Gastroesophageal sphincter (tissue), 4 donors: ENCODE data around the gene CHAMP1. TPM values are rescaled to one million over a fixed set of nuclear protein-coding genes. Genes with fewer than 3 reads are reported as not detected.

Source experiments
- ATAC-seq: fragments of 150-250 bp; one replicate; pipeline ENCODE4 v1.9.1; 2016; ENCODE audit warnings: mild to moderate bottlenecking, moderate library complexity
- H3K27ac ChIP-seq, 4 donors: fragments of 200-600 bp; sonication (generic) in 3 of 4; 1 replicate in 3 of 4; 2 replicates in 1 of 4; pipeline ENCODE4 v1.5.1; 2016 to 2019
- H3K27me3 ChIP-seq: fragments of 200-600 bp; sonication (generic); one replicate; pipeline ENCODE4 v1.5.1; 2019
- H3K36me3 ChIP-seq, 2 donors: fragments of 200-600 bp; sonication (generic); one replicate each; pipeline ENCODE4 v1.5.1; 2019; ENCODE audit warnings: control low read depth in 1 of 2
- H3K4me1 ChIP-seq, 3 donors: fragments of 200-600 bp; sonication (generic); 1 replicate in 2 of 3; 2 replicates in 1 of 3; pipeline ENCODE4 v1.5.1; 2016 to 2019; ENCODE audit warnings: control low read depth in 2 of 3
- H3K4me3 ChIP-seq, 2 donors: fragments of 200-600 bp; sonication (generic); one replicate each; pipeline ENCODE4 v1.5.1; 2019; ENCODE audit warnings: mild to moderate bottlenecking in 1 of 2, moderate library complexity in 1 of 2
- H3K9me3 ChIP-seq, 3 donors: fragments of 200-600 bp; sonication (generic); one replicate each; pipeline ENCODE4 v1.5.1; 2017 to 2019; ENCODE audit warnings: control low read depth in 2 of 3
- CTCF ChIP-seq, 4 experiments: fragments of 200-600 bp in 2 of 4; fragments of 450-650 bp in 2 of 4; sonication (generic) in 1 of 4; IDR thresholded peaks; one replicate each; pipeline ENCODE4 v1.5.1; 2017 to 2019; ENCODE audit warnings: antibody characterized with exemption in 4 of 4, mild to moderate bottlenecking in 2 of 4, moderate library complexity in 2 of 4
- EP300 ChIP-seq: sonication (generic); formaldehyde crosslinking; IDR thresholded peaks from one replicate; pipeline ENCODE4 v1.6.1; 2017; ENCODE audit warnings: antibody characterized with exemption, mild to moderate bottlenecking
- POLR2A ChIP-seq, 2 donors: fragments of 450-650 bp; IDR thresholded peaks; one replicate each; pipeline ENCODE4 v1.6.1; 2017; ENCODE audit warnings: antibody characterized with exemption in 2 of 2, mild to moderate bottlenecking in 2 of 2, moderate library complexity in 1 of 2
- POLR2AphosphoS5 ChIP-seq: sonication (generic); formaldehyde crosslinking; IDR thresholded peaks from one replicate; pipeline ENCODE4 v1.6.1; 2017; ENCODE audit warnings: antibody characterized with exemption
- WGBS, 2 donors: methylation state at CpG; one replicate each; pipeline ENCODE4 v1.1.5; 2018; ENCODE audit warnings: low coverage in 1 of 2; 5-methylcytosine and 5-hydroxymethylcytosine counted together
- total RNA-seq, 4 donors: library from RNA; depleted of rRNA; stranded (reverse); fragments of >200 nt; gene quantifications; one replicate each; pipeline ENCODE4 v1.1.0, GENCODE V29; 2016

The CHAMP1 gene
- total RNA-seq, 4 donors from 2014 or later = 7.5 to 15.3 (median 10.9) TPM

- Histone ChIP-seq H3K27ac (peak overlapping the region; percentile 72 to 99 (median 94)), H3K4me3 (peak overlapping the region; percentile 70 to 75), H3K36me3 (no peaks in the 10 kb centered on the region), H3K4me1 (peaks cover 5 to 46% (median 14%) of the 10 kb centered on the region in 3 donors), H3K9me3 (no peaks in the 10 kb centered on the region), H3K27me3 (no peaks in the 10 kb centered on the region)
- WGBS, 2 donors = 77 to 82% methylated on average over 5 to 13 of the region's 17 CpGs
- no peak for TF ChIP-seq CTCF (IDR thresholded peaks at IDR 0.05)
- TF ChIP-seq EP300 = no peak
- TF ChIP-seq POLR2AphosphoS5 = no peak
- TF ChIP-seq POLR2A (IDR thresholded peaks at IDR 0.05) = no peak
- ATAC-seq = no peak
Observed at GRCh38 chr13:114313061-114313860, 1.0 kb upstream of the CHAMP1 start.

- H3K9me3 ChIP-seq = no peaks in the 10 kb centered on the region
- TF ChIP-seq CTCF (IDR thresholded peaks at IDR 0.05) (no peak), POLR2AphosphoS5 (no peak), POLR2A (IDR thresholded peaks at IDR 0.05) (no peak), EP300 (no peak)
- peaks cover 11 to 66% (median 18%) of the 10 kb centered on the region in 3 donors for H3K4me1 ChIP-seq
- 7 to 13% methylated on average over 7 of the region's 7 CpGs for WGBS, 2 donors
- no peak for ATAC-seq
- H3K36me3 ChIP-seq = no peaks in the 10 kb centered on the region
- peak overlapping the region; percentile 70 to 99 (median 94) for H3K27ac ChIP-seq
- H3K4me3 ChIP-seq = peak overlapping the region; percentile 70 to 75
- H3K27me3 ChIP-seq = no peaks in the 10 kb centered on the region
Observed at GRCh38 chr13:114315074-114315785, 927 bp downstream of the CHAMP1 start.

GRCh38 chr13:114318624-114319023 is 4.3 kb downstream of the CHAMP1 start:
- H3K4me3 ChIP-seq = no peak overlapping the region
- 26 to 33% methylated on average over 1 of the region's 1 CpG for WGBS, 2 donors
- TF ChIP-seq POLR2A (IDR thresholded peaks at IDR 0.05) = no peak
- no peak for TF ChIP-seq EP300
- no peak for TF ChIP-seq POLR2AphosphoS5
- no peak for TF ChIP-seq CTCF (IDR thresholded peaks at IDR 0.05)
- H3K27me3 ChIP-seq = no peaks in the 10 kb centered on the region
- ATAC-seq = no peak
- H3K4me1 ChIP-seq = peaks cover 11 to 61% (median 18%) of the 10 kb centered on the region in 3 donors
- no peak overlapping the region for H3K27ac ChIP-seq
- H3K36me3 ChIP-seq = peaks cover 0 to 25% of the 10 kb centered on the region in 2 donors
- H3K9me3 ChIP-seq = no peaks in the 10 kb centered on the region

- no peak for ATAC-seq
- Histone ChIP-seq H3K4me1 (peaks cover 11 to 57% (median 18%) of the 10 kb centered on the region in 3 donors), H3K27ac (no peak overlapping the region), H3K27me3 (no peaks in the 10 kb centered on the region), H3K4me3 (no peak overlapping the region), H3K9me3 (no peaks in the 10 kb centered on the region), H3K36me3 (peaks cover 0 to 34% of the 10 kb centered on the region in 2 donors)
- TF ChIP-seq CTCF (IDR thresholded peaks at IDR 0.05) (no peak), EP300 (no peak), POLR2AphosphoS5 (no peak), POLR2A (IDR thresholded peaks at IDR 0.05) (no peak)
- WGBS, 2 donors = 17 to 39% methylated on average over 2 to 3 of the region's 3 CpGs
Observed at GRCh38 chr13:114319441-114319913, 5.2 kb downstream of the CHAMP1 start.
